Measurements from ENCODE around the gene IFI16.
A peak's percentile ranks its signal among the peaks of the same experiment; 100 is the strongest.

IFI16 gene

GRCh38 chr1:159066108-159066507 is 56.4 kb downstream of the IFI16 start:
- ATAC-seq = no peak

GRCh38 chr1:159067699-159068621 is 58.3 kb downstream of the IFI16 start:
- peak; percentile 72 to 76 for ATAC-seq

GRCh38 chr1:159068886-159069285 is 59.2 kb downstream of the IFI16 start:
- no peak for ATAC-seq

- ATAC-seq = no peak
These were observed 62.4 kb downstream of the IFI16 start for GRCh38 chr1:159071970-159072582.

GRCh38 chr1:159076438-159077119 is 66.9 kb downstream of the IFI16 start, which contains the start of gene AIM2:
AIM2 (minus strand) TSS chr1:159076766; CDS start chr1:159073499, 3,267 bp downstream.
- peak; percentile 77 to 82 for ATAC-seq

- ATAC-seq = peak; percentile 86 to 88
These were observed 67.6 kb downstream of the IFI16 start for GRCh38 chr1:159077120-159077961.

- ATAC-seq = no peak
These were observed 69.8 kb downstream of the IFI16 start for GRCh38 chr1:159079525-159079924.

- ATAC-seq = no peak
These were observed 71.9 kb downstream of the IFI16 start for GRCh38 chr1:159081626-159082025.

- ATAC-seq = no peak
These were observed 73.3 kb downstream of the IFI16 start for GRCh38 chr1:159083013-159083412.

- ATAC-seq = no peak
These were observed 74.4 kb downstream of the IFI16 start for GRCh38 chr1:159084152-159084551.

GRCh38 chr1:159084867-159085266 is 75.2 kb downstream of the IFI16 start:
- no peak for ATAC-seq

- ATAC-seq = no peak
These were observed 78.3 kb downstream of the IFI16 start for GRCh38 chr1:159088050-159088449.

GRCh38 chr1:159088546-159089183 is 79.0 kb downstream of the IFI16 start:
- peak; percentile 48 to 52 for ATAC-seq

GRCh38 chr1:159089184-159089791 is 79.6 kb downstream of the IFI16 start:
- ATAC-seq = no peak

GRCh38 chr1:159090286-159091179 is 80.8 kb downstream of the IFI16 start:
- no peak for ATAC-seq

- ATAC-seq = no peak
These were observed 81.5 kb downstream of the IFI16 start for GRCh38 chr1:159091180-159091560.

GRCh38 chr1:159091607-159092031 is 81.9 kb downstream of the IFI16 start:
- ATAC-seq = peak; percentile 57 to 65

- peak; percentile 56 to 63 for ATAC-seq
These were observed 82.5 kb downstream of the IFI16 start for GRCh38 chr1:159092036-159092760.

- ATAC-seq = no peak
These were observed 88.9 kb downstream of the IFI16 start for GRCh38 chr1:159098596-159098995.

- ATAC-seq = no peak
These were observed 90.9 kb downstream of the IFI16 start for GRCh38 chr1:159100589-159100988.

Data from activated CD4-positive, CD25-positive, alpha-beta regulatory T cell treated with anti-CD3 and anti-CD28 coated beads, Interleukin-2, amount 50 U/mL, for 24 hours (primary cell).